Neural cell (in vitro differentiated cells): Measurements from ENCODE around the gene LRRC73. TPM values are rescaled to one million over a fixed set of nuclear protein-coding genes. Genes with fewer than 3 reads are reported as not detected.
"Not testable (repeated sequence)": the region's sequence is repeated elsewhere in the genome, so short reads cannot be mapped to it uniquely, and the experiment has no call there.

ENCODE experiments used
- H2AFZ ChIP-seq: fragments of 200-600, 300-800 bp; sonication (generic), shearing (Covaris generic); 2 replicates; pipeline ENCODE4 v1.6.0; 2014; ENCODE audit warnings: low read depth, mild to moderate bottlenecking, antibody characterized with exemption, low read length, moderate library complexity
- H3F3A ChIP-seq: fragments of 200-600 bp; shearing (Covaris generic); 2 replicates; pipeline ENCODE4 v1.6.1; 2016; ENCODE audit warnings: mild to moderate bottlenecking, moderate library complexity, mixed read lengths, antibody characterized with exemption, low read length; ENCODE audit not compliant: insufficient read depth, poor library complexity, severe bottlenecking
- H3K27ac ChIP-seq: fragments of 200-600, 300-800 bp; sonication (generic), shearing (Covaris generic); 2 replicates; pipeline ENCODE4 v1.5.1; 2014; ENCODE audit warnings: mild to moderate bottlenecking, low read length, moderate library complexity
- H3K27me3 ChIP-seq: fragments of 300-800, 200-600 bp; sonication (generic), shearing (Covaris generic); 2 replicates; pipeline ENCODE4 v1.6.0; 2014; ENCODE audit warnings: mild to moderate bottlenecking, low read depth, low read length, moderate library complexity; ENCODE audit not compliant: insufficient read depth
- H3K36me3 ChIP-seq: fragments of 300-800, 200-600 bp; sonication (generic), shearing (Covaris generic); 2 replicates; pipeline ENCODE4 v1.5.1; 2014; ENCODE audit warnings: mild to moderate bottlenecking, antibody characterized with exemption, low read length, moderate library complexity; ENCODE audit not compliant: insufficient read depth
- H3K4me2 ChIP-seq: fragments of 300-800, 200-600 bp; sonication (generic), shearing (Covaris generic); 2 replicates; pipeline ENCODE4 v1.6.0; 2014; ENCODE audit warnings: mild to moderate bottlenecking, low read length
- H3K4me3 ChIP-seq: fragments of 300-800, 200-600 bp; sonication (generic), shearing (Covaris generic); 2 replicates; pipeline ENCODE4 v1.5.1; 2014; ENCODE audit warnings: mild to moderate bottlenecking, low read length, moderate library complexity
- H3K79me2 ChIP-seq: fragments of 200-600 bp; shearing (Covaris generic); replicated peaks from 2 replicates; pipeline ENCODE4 v1.6.0; 2014; ENCODE audit warnings: mild to moderate bottlenecking, low read length, moderate library complexity; ENCODE audit not compliant: insufficient read depth
- H3K9ac ChIP-seq: fragments of 300-800, 200-600 bp; sonication (generic), shearing (Covaris generic); 2 replicates; pipeline ENCODE4 v1.6.1; 2016; ENCODE audit warnings: mild to moderate bottlenecking, low read length, mixed read lengths
- H3K9me2 ChIP-seq: fragments of 200-600 bp; shearing (Covaris generic); 2 replicates; pipeline ENCODE4 v1.6.1; 2016; ENCODE audit warnings: mild to moderate bottlenecking, low read length, mixed read lengths; ENCODE audit not compliant: insufficient read depth
- H3K9me3 ChIP-seq: fragments of 200-600, 300-800 bp; sonication (generic), shearing (Covaris generic); 2 replicates; pipeline ENCODE4 v1.6.1; 2016; ENCODE audit warnings: mild to moderate bottlenecking, mixed run types, low read length, moderate library complexity, mixed read lengths
- H4K20me1 ChIP-seq: fragments of 200-600 bp; shearing (Covaris generic); 2 replicates; pipeline ENCODE4 v1.6.1; 2016; ENCODE audit warnings: mild to moderate bottlenecking, mixed run types; ENCODE audit not compliant: insufficient read depth
- CTCF ChIP-seq: fragments of 450-650 bp; IDR thresholded peaks from 2 replicates; pipeline ENCODE4 v1.5.1; 2014; ENCODE audit warnings: antibody characterized with exemption, mild to moderate bottlenecking, moderate library complexity; ENCODE audit not compliant: poor library complexity, severe bottlenecking
- EP300 ChIP-seq: fragments of 450-650 bp; conservative IDR thresholded peaks from 2 replicates; pipeline ENCODE4 v1.6.1; 2014; ENCODE audit warnings: antibody characterized with exemption, mild to moderate bottlenecking, moderate library complexity; ENCODE audit not compliant: poor library complexity, severe bottlenecking
- EZH2 ChIP-seq: fragments of 200-600, 300-800 bp; shearing (Covaris generic), sonication (generic); IDR thresholded peaks from 2 replicates; pipeline ENCODE4 v1.6.1; 2014; ENCODE audit warnings: antibody characterized with exemption, low read length, borderline replicate concordance, mild to moderate bottlenecking; ENCODE audit not compliant: insufficient read depth, poor library complexity, severe bottlenecking
- MXI1 ChIP-seq: fragments of 450-650 bp; conservative IDR thresholded peaks from 2 replicates; pipeline ENCODE4 v1.6.1; 2014; ENCODE audit warnings: antibody characterized with exemption, mild to moderate bottlenecking; ENCODE audit not compliant: poor library complexity, severe bottlenecking
- POLR2AphosphoS5 ChIP-seq: IDR thresholded peaks from 2 replicates; pipeline ENCODE4 v1.6.1; 2012
- RAD21 ChIP-seq: fragments of 450-650 bp; conservative IDR thresholded peaks from 2 replicates; pipeline ENCODE4 v1.6.1; 2014; ENCODE audit warnings: antibody characterized with exemption, mild to moderate bottlenecking, moderate library complexity
- REST ChIP-seq: IDR thresholded peaks from 2 replicates; pipeline ENCODE4 v1.6.1; 2012; ENCODE audit warnings: borderline replicate concordance
- SMC3 ChIP-seq: fragments of 450-650 bp; conservative IDR thresholded peaks from 2 replicates; pipeline ENCODE4 v1.6.1; 2014; ENCODE audit warnings: antibody characterized with exemption, mild to moderate bottlenecking, moderate library complexity; ENCODE audit not compliant: poor library complexity
- TAF1 ChIP-seq: IDR thresholded peaks from 2 replicates; pipeline ENCODE4 v1.6.1; 2012; ENCODE audit warnings: low read depth
- polyA plus RNA-seq: library from polyadenylated mRNA; depleted of rRNA; stranded (reverse); fragments of >200 nt; gene quantifications from 2 replicates; pipeline ENCODE4 v1.2.3, GENCODE V29; 2014

Gene LRRC73
- polyA plus RNA-seq, 1 donor from 2014 or later, result 4.7 TPM

- H2AFZ ChIP-seq, H3K9ac ChIP-seq, H3K9me3 ChIP-seq, H3K27me3 ChIP-seq, H3K79me2 ChIP-seq, H3K4me3 ChIP-seq, H4K20me1 ChIP-seq, H3F3A ChIP-seq, H3K4me2 ChIP-seq, H3K9me2 ChIP-seq, H3K36me3 ChIP-seq, H3K27ac ChIP-seq: not testable (repeated sequence)
Observed at GRCh38 chr6:43557620-43558019, 47.5 kb upstream of the LRRC73 start.

DNA sequence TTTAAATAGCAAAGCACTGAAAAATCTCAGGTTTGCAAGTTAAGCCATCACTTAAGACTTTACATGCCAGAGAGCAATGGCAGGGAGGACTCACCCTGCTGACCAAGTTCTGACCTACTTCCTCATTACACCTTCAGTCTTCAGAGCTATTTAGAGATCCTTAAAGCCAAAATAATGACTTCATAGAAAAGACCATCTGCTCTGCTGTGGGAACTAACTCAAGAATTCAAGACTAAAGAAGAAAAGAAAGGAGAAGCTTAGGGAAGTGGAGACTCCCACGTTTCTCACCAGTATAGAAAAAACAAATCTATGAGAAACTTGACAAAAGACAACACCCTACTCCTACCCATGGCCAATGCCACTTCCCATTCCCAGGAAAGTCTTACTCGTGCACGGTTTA, 37.1 kb upstream of the LRRC73 start:
- Histone ChIP-seq H3K27me3 (no peaks in the 10 kb centered on the region), H3F3A (no peaks in the 10 kb centered on the region), H3K9me3 (no peaks in the 10 kb centered on the region), H3K79me2 (no peaks in the 10 kb centered on the region), H3K4me2 (no peak overlapping the region), H2AFZ (no peak overlapping the region), H3K36me3 (no peaks in the 10 kb centered on the region), H3K27ac (no peak overlapping the region), H3K9me2 (no peaks in the 10 kb centered on the region), H3K4me3 (no peak overlapping the region), H4K20me1 (no peaks in the 10 kb centered on the region), H3K9ac (no peak overlapping the region)
- no peak for TF ChIP-seq MXI1
- TF ChIP-seq EZH2, result no peak
- TF ChIP-seq EP300, result no peak
- no peak for TF ChIP-seq SMC3
- TF ChIP-seq RAD21, result no peak
- TF ChIP-seq TAF1, result no peak
- TF ChIP-seq POLR2AphosphoS5, result no peak
- no peak for TF ChIP-seq CTCF
- no peak for TF ChIP-seq REST

DNA sequence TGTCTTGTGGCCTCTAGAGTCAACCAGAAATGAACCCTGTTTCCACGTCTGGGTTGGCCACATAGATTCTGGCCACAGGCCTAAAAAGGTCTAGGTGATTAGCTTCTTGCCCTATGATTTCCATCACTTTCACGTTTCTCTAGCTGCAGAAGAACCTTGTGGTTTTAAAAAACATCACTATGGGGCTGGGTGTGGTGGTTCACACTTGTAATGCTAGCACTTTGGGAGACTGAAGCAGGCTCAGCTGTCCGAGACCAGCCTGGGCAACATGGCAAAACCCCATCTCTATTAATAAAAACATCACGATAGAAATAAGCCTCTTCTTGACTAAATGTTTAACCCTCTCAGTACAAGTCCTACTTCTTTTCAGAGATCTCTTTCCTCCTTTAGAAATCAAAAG, 34.3 kb upstream of the LRRC73 start:
- Histone ChIP-seq H3F3A (no peaks in the 10 kb centered on the region), H3K36me3 (no peaks in the 10 kb centered on the region), H3K9me3 (no peaks in the 10 kb centered on the region), H3K79me2 (no peaks in the 10 kb centered on the region), H2AFZ (no peak overlapping the region), H3K4me3 (no peak overlapping the region), H3K9ac (no peak overlapping the region), H3K9me2 (no peaks in the 10 kb centered on the region), H3K4me2 (no peak overlapping the region), H3K27me3 (no peaks in the 10 kb centered on the region), H4K20me1 (no peaks in the 10 kb centered on the region), H3K27ac (no peak overlapping the region)
- no peak for TF ChIP-seq REST
- TF ChIP-seq EZH2, result no peak
- no peak for TF ChIP-seq MXI1
- no peak for TF ChIP-seq RAD21
- TF ChIP-seq SMC3, result no peak
- no peak for TF ChIP-seq TAF1
- no peak for TF ChIP-seq EP300
- no peak for TF ChIP-seq POLR2AphosphoS5
- TF ChIP-seq CTCF, result no peak
